Uterus (tissue), 4 donors: ENCODE results near the gene RESF1. TPM values are rescaled to one million over a fixed set of nuclear protein-coding genes. Genes with fewer than 3 reads are reported as not detected.

Experiments used
- DNase-seq, 2 donors: peaks; one replicate each; pipeline ENCODE4 v3.0.0-alpha.2; 2019 to 2020
- H3K27ac ChIP-seq, 2 donors: fragments of 200-600 bp; sonication (generic); 1 replicate in 1 of 2; 2 replicates in 1 of 2; pipeline ENCODE4 v1.5.1; 2016 to 2018
- H3K27me3 ChIP-seq, 2 donors: fragments of 200-600 bp; sonication (generic); one replicate each; pipeline ENCODE4 v1.5.1; 2018 to 2019; ENCODE audit warnings: control low read depth in 1 of 2
- H3K36me3 ChIP-seq, 2 donors: fragments of 200-600 bp; sonication (generic); one replicate each; pipeline ENCODE4 v1.5.1; 2019; ENCODE audit warnings: control low read depth in 1 of 2
- H3K4me1 ChIP-seq, 2 donors: fragments of 200-600 bp; sonication (generic); one replicate each; pipeline ENCODE4 v1.5.1; 2018 to 2019; ENCODE audit warnings: control low read depth in 1 of 2
- H3K4me3 ChIP-seq, 2 donors: fragments of 200-600 bp; sonication (generic); 1 replicate in 1 of 2; 2 replicates in 1 of 2; pipeline ENCODE4 v1.5.1; 2018 to 2019; ENCODE audit warnings: mild to moderate bottlenecking in 1 of 2
- H3K9me3 ChIP-seq, 2 donors: fragments of 200-600 bp; sonication (generic); one replicate each; pipeline ENCODE4 v1.5.1; 2019; ENCODE audit warnings: control low read depth in 1 of 2
- CTCF ChIP-seq, 4 experiments: fragments of 200-600 bp in 2 of 4; fragments of 450-650 bp in 2 of 4; sonication (generic) in 2 of 4; IDR thresholded peaks; one replicate each; pipeline ENCODE4 v1.5.1; 2016 to 2019; ENCODE audit warnings: antibody characterized with exemption in 4 of 4, mild to moderate bottlenecking in 2 of 4, moderate library complexity in 1 of 4
- POLR2A ChIP-seq, 2 donors: fragments of 450-650 bp; IDR thresholded peaks; one replicate each; pipeline ENCODE4 v1.6.1; 2016; ENCODE audit warnings: antibody characterized with exemption in 2 of 2, mild to moderate bottlenecking in 1 of 2, moderate library complexity in 1 of 2
- intact Hi-C: fragments of 100-400 bp; cut with DNase I; formaldehyde crosslinking; loops from one replicate; pipeline ENCODE4 v1.15.1; 2023; ENCODE audit warnings: low total_unique reads
- total RNA-seq, 4 donors: library from RNA; depleted of rRNA in 3 of 4; stranded (reverse); fragments of >200 nt in 3 of 4; gene quantifications; one replicate each; pipeline versions ENCODE4 v1.1.0 to v1.2.4, GENCODE V29; 2014 to 2023
- donor health status: DM: yes; HTN: yes; CAD: no.

RESF1 gene
- 100 to 1,000 TPM in 1 of 4 donors, 10 to 100 TPM in 3; 39.1 to 145 (median 75.6) TPM for total RNA-seq

- DNase-seq = peak; percentile 81 to 83
Measured at GRCh38 chr12:31959161-31959700, at the start of gene RESF1. Gene RESF1, plus strand, starts transcription at chr12:31959415. Its CDS starts 21,541 bp downstream, at chr12:31980956.

GRCh38 chr12:31914927-31915326 lies 44.3 kb upstream of the RESF1 start:
- no peaks in the 10 kb centered on the region for H3K36me3 ChIP-seq
- no peaks in the 10 kb centered on the region for H3K4me1 ChIP-seq
- no peak overlapping the region for H3K4me3 ChIP-seq
- TF ChIP-seq CTCF (IDR thresholded peaks at IDR 0.05) = no peak
- TF ChIP-seq POLR2A (IDR thresholded peaks at IDR 0.05) = no peak
- no peak for DNase-seq
- no peaks in the 10 kb centered on the region for H3K9me3 ChIP-seq
- intact Hi-C loops = no loop called here
- H3K27me3 ChIP-seq = no peaks in the 10 kb centered on the region
- no peak overlapping the region for H3K27ac ChIP-seq

More at GRCh38 chr12:31959161-31959700, at the start of gene RESF1:
- Histone ChIP-seq H3K9me3 (no peaks in the 10 kb centered on the region), H3K4me3 (peak within 1 kb of the TSS; percentile 70 to 74), H3K4me1 (peaks cover 0 to 10% of the 10 kb centered on the region in 2 donors), H3K27me3 (no peaks in the 10 kb centered on the region), H3K27ac (peak within 1 kb of the TSS; percentile 95), H3K36me3 (no peaks in the 10 kb centered on the region)
- intact Hi-C loops = no loop called here
- peak; percentile 63 to 85 for TF ChIP-seq POLR2A (IDR thresholded peaks at IDR 0.05)
- TF ChIP-seq CTCF (IDR thresholded peaks at IDR 0.05) = peak; percentile 2 to 17 (median 9)

GRCh38 chr12:31915446-31915845 lies 43.8 kb upstream of the RESF1 start:
- TF ChIP-seq POLR2A (IDR thresholded peaks at IDR 0.05) = no peak
- TF ChIP-seq CTCF (IDR thresholded peaks at IDR 0.05) = no peak
- H3K4me3 ChIP-seq = no peak overlapping the region

GRCh38 chr12:31922341-31923062 lies 36.7 kb upstream of the RESF1 start:
- TF ChIP-seq CTCF (IDR thresholded peaks at IDR 0.05) (no peak), POLR2A (IDR thresholded peaks at IDR 0.05) (no peak)
- no peak for DNase-seq
- intact Hi-C loops = no loop called here

More at GRCh38 chr12:31915446-31915845, 43.8 kb upstream of the RESF1 start:
- Histone ChIP-seq H3K4me1 (no peaks in the 10 kb centered on the region), H3K27me3 (no peaks in the 10 kb centered on the region), H3K27ac (no peak overlapping the region), H3K9me3 (no peaks in the 10 kb centered on the region), H3K36me3 (no peaks in the 10 kb centered on the region)
- intact Hi-C loops = no loop called here
- DNase-seq = no peak

GRCh38 chr12:31923063-31923412 lies 36.2 kb upstream of the RESF1 start:
- no peaks in the 10 kb centered on the region for H3K27me3 ChIP-seq
- H3K27ac ChIP-seq = no peak overlapping the region
- H3K36me3 ChIP-seq = no peaks in the 10 kb centered on the region
- no peaks in the 10 kb centered on the region for H3K4me1 ChIP-seq
- H3K9me3 ChIP-seq = peaks cover 0 to 11% of the 10 kb centered on the region in 2 donors
- no peak for TF ChIP-seq POLR2A (IDR thresholded peaks at IDR 0.05)
- no peak for TF ChIP-seq CTCF (IDR thresholded peaks at IDR 0.05)
- no peak for DNase-seq
- intact Hi-C loops = no loop called here
- H3K4me3 ChIP-seq = no peak overlapping the region

More at GRCh38 chr12:31922341-31923062, 36.7 kb upstream of the RESF1 start:
- no peak overlapping the region for H3K27ac ChIP-seq
- no peaks in the 10 kb centered on the region for H3K27me3 ChIP-seq
- H3K36me3 ChIP-seq = no peaks in the 10 kb centered on the region
- peaks cover 0 to 11% of the 10 kb centered on the region in 2 donors for H3K9me3 ChIP-seq
- H3K4me3 ChIP-seq = no peak overlapping the region
- H3K4me1 ChIP-seq = no peaks in the 10 kb centered on the region
